ENCODE data around the gene RANBP10. TPM values are rescaled to one million over a fixed set of nuclear protein-coding genes. Genes with fewer than 3 reads are reported as not detected.

Gene RANBP10
- total RNA-seq, 2 experiments from 2014 or later = 12.3 to 20.0 TPM

DNA sequence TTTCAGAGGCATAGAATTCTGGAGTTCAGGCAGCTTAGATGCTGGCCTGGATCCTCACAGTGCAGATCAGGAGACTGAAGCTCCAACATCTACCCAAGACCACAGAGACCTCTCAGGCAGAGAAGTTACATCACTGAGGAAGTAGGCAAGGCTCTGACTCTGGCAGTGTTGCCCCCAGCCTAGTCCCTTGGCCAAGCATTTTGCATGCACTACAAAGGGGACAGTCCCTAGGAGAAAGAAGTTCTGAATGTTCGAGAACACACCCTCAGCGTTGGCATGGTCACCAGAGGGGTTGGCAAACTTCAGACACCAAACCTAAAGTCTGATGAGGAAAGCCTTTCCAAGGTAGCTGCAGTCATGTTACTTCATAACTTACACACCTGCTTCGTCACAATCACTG, 2.5 kb downstream of the RANBP10 start:
- Histone ChIP-seq H2AFZ (ENCODE audit: low read length) (no peak overlapping the region), H3K9me2 (ENCODE audit: insufficient read depth, low read length) (no peaks in the 10 kb centered on the region), H3K36me3 (ENCODE audit: insufficient read depth, low read length) (peaks cover 53% of the 10 kb centered on the region), H3K9me3 (ENCODE audit: low read length) (no peaks in the 10 kb centered on the region), H3K79me2 (ENCODE audit: insufficient read depth, low read depth, low read length) (peaks cover 55% of the 10 kb centered on the region), H3K4me2 (ENCODE audit: low read length) (peak overlapping the region; percentile 9; the same call in 1 of the 2 replicates), H4K20me1 (ENCODE audit: insufficient read depth, low read length) (no peaks in the 10 kb centered on the region), H3K4me3 (ENCODE audit: low read depth, low read length, poor library complexity, severe bottlenecking) (no peak overlapping the region), H3K27ac (ENCODE audit: low read depth, low read length, poor library complexity, severe bottlenecking) (no peak overlapping the region), H3K4me1 (ENCODE audit: insufficient read depth, low read length, poor library complexity, severe bottlenecking) (peaks cover 59% of the 10 kb centered on the region)
- BruUV-seq (replicated peaks) = no TSS peak
- TF ChIP-seq, protein P1, sequence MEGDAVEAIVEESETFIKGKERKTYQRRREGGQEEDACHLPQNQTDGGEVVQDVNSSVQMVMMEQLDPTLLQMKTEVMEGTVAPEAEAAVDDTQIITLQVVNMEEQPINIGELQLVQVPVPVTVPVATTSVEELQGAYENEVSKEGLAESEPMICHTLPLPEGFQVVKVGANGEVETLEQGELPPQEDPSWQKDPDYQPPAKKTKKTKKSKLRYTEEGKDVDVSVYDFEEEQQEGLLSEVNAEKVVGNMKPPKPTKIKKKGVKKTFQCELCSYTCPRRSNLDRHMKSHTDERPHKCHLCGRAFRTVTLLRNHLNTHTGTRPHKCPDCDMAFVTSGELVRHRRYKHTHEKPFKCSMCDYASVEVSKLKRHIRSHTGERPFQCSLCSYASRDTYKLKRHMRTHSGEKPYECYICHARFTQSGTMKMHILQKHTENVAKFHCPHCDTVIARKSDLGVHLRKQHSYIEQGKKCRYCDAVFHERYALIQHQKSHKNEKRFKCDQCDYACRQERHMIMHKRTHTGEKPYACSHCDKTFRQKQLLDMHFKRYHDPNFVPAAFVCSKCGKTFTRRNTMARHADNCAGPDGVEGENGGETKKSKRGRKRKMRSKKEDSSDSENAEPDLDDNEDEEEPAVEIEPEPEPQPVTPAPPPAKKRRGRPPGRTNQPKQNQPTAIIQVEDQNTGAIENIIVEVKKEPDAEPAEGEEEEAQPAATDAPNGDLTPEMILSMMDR (conservative IDR thresholded peaks at IDR 0.05; ENCODE audit: low read length) = no peak
- TF ChIP-seq EZH2phosphoT487 (IDR thresholded peaks at IDR 0.05; ENCODE audit: borderline replicate concordance, low read depth, low read length) = no peak
- intact Hi-C loops (cut with micrococcal nuclease; ENCODE audit: unreplicated experiment) = loop anchor here (10.0 kb wide), 1 partner anchor 259 kb away; no protein-coding TSS in a partner anchor
- ChIA-PET CTCF (ENCODE audit: unreplicated experiment) (no interaction called here), POLR2A (interaction anchor here (0.7 kb wide), 3 partner anchors 30 to 251 kb away, joined by 3 to 6 read pairs (median 6); no protein-coding TSS in a partner anchor)
- peak; percentile 24 for DNase-seq (ENCODE audit: low spot score)

DNA sequence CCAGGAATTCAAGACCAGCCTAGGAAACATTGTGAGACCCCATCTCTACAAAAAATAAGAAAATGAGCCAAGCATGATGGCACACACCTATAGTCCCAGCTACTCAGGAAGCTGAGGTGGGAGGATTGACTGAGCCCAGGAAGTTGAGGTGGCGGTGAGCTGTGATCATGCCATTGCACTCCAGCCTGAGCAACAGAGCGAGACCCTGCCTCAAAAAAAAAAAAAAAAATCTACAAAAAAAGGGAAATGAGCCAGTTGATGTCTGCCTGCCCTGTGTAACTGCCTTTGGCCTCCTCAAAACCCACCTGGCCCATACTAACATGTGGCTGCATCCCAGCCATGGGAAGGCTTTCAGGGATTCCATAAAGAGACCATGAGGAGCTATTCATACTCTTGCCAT, 4.5 kb downstream of the RANBP10 start:
- no peaks in the 10 kb centered on the region for H4K20me1 ChIP-seq (ENCODE audit: insufficient read depth, low read length)
- ChIA-PET POLR2A (interaction anchor here (0.7 to 2.4 kb wide), 3 partner anchors 21 to 83 kb away, joined by 4 to 10 read pairs (median 8); partner anchors contain the start of gene GFOD2), CTCF (ENCODE audit: unreplicated experiment) (no interaction called here)
- H3K4me3 ChIP-seq (ENCODE audit: low read depth, low read length, poor library complexity, severe bottlenecking) = peak overlapping the region; percentile 33
- peaks cover 54% of the 10 kb centered on the region for H3K4me1 ChIP-seq (ENCODE audit: insufficient read depth, low read length, poor library complexity, severe bottlenecking)
- no peaks in the 10 kb centered on the region for H3K9me2 ChIP-seq (ENCODE audit: insufficient read depth, low read length)
- intact Hi-C loops (cut with micrococcal nuclease; ENCODE audit: unreplicated experiment) = loop anchor here (10.0 kb wide), 1 partner anchor 257 kb away; no protein-coding TSS in a partner anchor
- H2AFZ ChIP-seq (ENCODE audit: low read length) = no peak overlapping the region
- H3K36me3 ChIP-seq (ENCODE audit: insufficient read depth, low read length) = peaks cover 68% of the 10 kb centered on the region
- peak overlapping the region; percentile 60 for H3K4me2 ChIP-seq (ENCODE audit: low read length)
- DNase-seq (ENCODE audit: low spot score) = peak; percentile 81
- TF ChIP-seq, protein P1 (conservative IDR thresholded peaks at IDR 0.05; ENCODE audit: low read length) = no peak
- TF ChIP-seq EZH2phosphoT487 (IDR thresholded peaks at IDR 0.05; ENCODE audit: borderline replicate concordance, low read depth, low read length) = no peak
- peak overlapping the region; percentile 76 for H3K27ac ChIP-seq (ENCODE audit: low read depth, low read length, poor library complexity, severe bottlenecking)
- no peaks in the 10 kb centered on the region for H3K9me3 ChIP-seq (ENCODE audit: low read length)
- peaks cover 55% of the 10 kb centered on the region for H3K79me2 ChIP-seq (ENCODE audit: insufficient read depth, low read depth, low read length)
- BruUV-seq (replicated peaks) = no TSS peak

DNA sequence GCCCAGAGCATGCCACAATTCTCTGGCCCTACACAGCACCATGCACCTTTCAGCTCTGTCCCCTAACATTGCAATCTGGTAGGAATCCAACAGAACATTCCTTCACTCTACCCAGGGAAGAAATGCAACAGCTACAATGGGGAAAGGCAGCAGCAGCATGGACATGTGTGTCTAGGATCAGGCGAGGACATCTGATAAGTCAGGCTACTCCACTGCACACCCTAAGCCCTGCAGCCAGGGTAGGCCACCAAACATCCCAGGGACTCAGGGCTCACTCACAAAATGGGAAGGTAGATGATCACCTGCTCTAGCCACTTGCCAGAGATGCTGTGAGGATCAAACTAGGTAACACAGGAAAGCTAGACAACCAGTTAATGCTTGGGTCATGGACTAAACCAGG, 5.1 kb downstream of the RANBP10 start:
- peaks cover 57% of the 10 kb centered on the region for H3K79me2 ChIP-seq (ENCODE audit: insufficient read depth, low read depth, low read length)
- no peak for DNase-seq (ENCODE audit: low spot score)
- H2AFZ ChIP-seq (ENCODE audit: low read length) = no peak overlapping the region
- ChIA-PET CTCF (ENCODE audit: unreplicated experiment) (no interaction called here), POLR2A (interaction anchor here (0.5 to 2.4 kb wide), 4 partner anchors 13 to 174 kb away, joined by 3 to 10 read pairs (median 6); partner anchors contain the start of gene GFOD2)
- H3K4me3 ChIP-seq (ENCODE audit: low read depth, low read length, poor library complexity, severe bottlenecking) = peak overlapping the region; percentile 33
- intact Hi-C loops (cut with micrococcal nuclease; ENCODE audit: unreplicated experiment) = loop anchor here (10.0 kb wide), 1 partner anchor 256 kb away; no protein-coding TSS in a partner anchor
- peak overlapping the region; percentile 60 for H3K4me2 ChIP-seq (ENCODE audit: low read length)
- no peaks in the 10 kb centered on the region for H4K20me1 ChIP-seq (ENCODE audit: insufficient read depth, low read length)
- BruUV-seq (replicated peaks) = no TSS peak
- H3K4me1 ChIP-seq (ENCODE audit: insufficient read depth, low read length, poor library complexity, severe bottlenecking) = peaks cover 54% of the 10 kb centered on the region
- H3K9me3 ChIP-seq (ENCODE audit: low read length) = no peaks in the 10 kb centered on the region
- no peak for TF ChIP-seq EZH2phosphoT487 (IDR thresholded peaks at IDR 0.05; ENCODE audit: borderline replicate concordance, low read depth, low read length)
- TF ChIP-seq, protein P1 (conservative IDR thresholded peaks at IDR 0.05; ENCODE audit: low read length) = no peak
- H3K27ac ChIP-seq (ENCODE audit: low read depth, low read length, poor library complexity, severe bottlenecking) = peak overlapping the region; percentile 76
- no peaks in the 10 kb centered on the region for H3K9me2 ChIP-seq (ENCODE audit: insufficient read depth, low read length)
- peaks cover 75% of the 10 kb centered on the region for H3K36me3 ChIP-seq (ENCODE audit: insufficient read depth, low read length)
